ENCODE measurements around the gene CARMIL1. TPM values are rescaled to one million over a fixed set of nuclear protein-coding genes. Genes with fewer than 3 reads are reported as not detected.

CARMIL1 gene
- total RNA-seq, 2 experiments from 2014 or later = 3.6 to 4.1 TPM

GRCh38 chr6:25237579-25237978, 41.6 kb upstream of the CARMIL1 start:
- H3K4me3 Mint-ChIP-seq = no peak overlapping the region
- POLR2A ChIA-PET = no interaction called here
- intact Hi-C loops (cut with micrococcal nuclease) = no loop called here

GRCh38 chr6:25239059-25239458, 40.1 kb upstream of the CARMIL1 start:
- POLR2A ChIA-PET = no interaction called here
- DNase-seq (no peak), ATAC-seq (no peak)
- no peaks in the 10 kb centered on the region for H3K27me3 Mint-ChIP-seq
- H3K9me3 Mint-ChIP-seq = no peaks in the 10 kb centered on the region
- H3K4me3 Mint-ChIP-seq = no peak overlapping the region
- intact Hi-C loops (cut with micrococcal nuclease) = no loop called here
- no peaks in the 10 kb centered on the region for H3K36me3 Mint-ChIP-seq (ENCODE audit: low read depth)
- CTCF ChIA-PET = interaction anchor here (1.0 kb wide), 1 partner anchor 16 kb away, joined by 5 read pairs; no protein-coding TSS in a partner anchor
- no peak overlapping the region for H3K27ac Mint-ChIP-seq
- peaks cover 6% of the 10 kb centered on the region for H3K4me1 Mint-ChIP-seq (ENCODE audit: low read depth)
- no peak for TF ChIP-seq CTCF (IDR thresholded peaks at IDR 0.05)

More at GRCh38 chr6:25237579-25237978, 41.6 kb upstream of the CARMIL1 start:
- ATAC-seq (no peak), DNase-seq (no peak)
- Mint-ChIP-seq H3K36me3 (ENCODE audit: low read depth) (no peaks in the 10 kb centered on the region), H3K27ac (no peak overlapping the region), H3K9me3 (no peaks in the 10 kb centered on the region), H3K4me1 (ENCODE audit: low read depth) (peaks cover 6% of the 10 kb centered on the region), H3K27me3 (no peaks in the 10 kb centered on the region)
- no peak for TF ChIP-seq CTCF (IDR thresholded peaks at IDR 0.05)
- CTCF ChIA-PET = interaction anchor here (0.9 kb wide), 1 partner anchor 28 kb away, joined by 4 read pairs; no protein-coding TSS in a partner anchor

GRCh38 chr6:25239498-25239897, 39.7 kb upstream of the CARMIL1 start:
- intact Hi-C loops (cut with micrococcal nuclease) = no loop called here
- no peaks in the 10 kb centered on the region for H3K9me3 Mint-ChIP-seq
- H3K4me1 Mint-ChIP-seq (ENCODE audit: low read depth) = peaks cover 6% of the 10 kb centered on the region
- H3K27me3 Mint-ChIP-seq = no peaks in the 10 kb centered on the region
- DNase-seq = no peak
- CTCF ChIA-PET = interaction anchor here (0.9 to 1.0 kb wide), 2 partner anchors 17 to 26 kb away, joined by 4 to 5 read pairs; no protein-coding TSS in a partner anchor
- no peaks in the 10 kb centered on the region for H3K36me3 Mint-ChIP-seq (ENCODE audit: low read depth)
- POLR2A ChIA-PET = no interaction called here
- H3K27ac Mint-ChIP-seq = no peak overlapping the region
- TF ChIP-seq CTCF (IDR thresholded peaks at IDR 0.05) = no peak
- no peak overlapping the region for H3K4me3 Mint-ChIP-seq
- ATAC-seq = no peak

- Mint-ChIP-seq H3K4me3 (no peak overlapping the region), H3K9me3 (no peaks in the 10 kb centered on the region), H3K27me3 (peaks cover 2% of the 10 kb centered on the region), H3K4me1 (ENCODE audit: low read depth) (peaks cover 6% of the 10 kb centered on the region), H3K36me3 (ENCODE audit: low read depth) (no peaks in the 10 kb centered on the region), H3K27ac (no peak overlapping the region)
- intact Hi-C loops (cut with micrococcal nuclease) = no loop called here
- DNase-seq (no peak), ATAC-seq (no peak)
- no peak for TF ChIP-seq CTCF (IDR thresholded peaks at IDR 0.05)
- POLR2A ChIA-PET = interaction anchor here (1.2 kb wide), 1 partner anchor 36 kb away, joined by 3 read pairs; the partner anchor contains the start of gene CARMIL1
- CTCF ChIA-PET = interaction anchor here (2.0 to 2.2 kb wide), 2 partner anchors 19 to 23 kb away, joined by 7 to 11 read pairs; no protein-coding TSS in a partner anchor
Measured at GRCh38 chr6:25242567-25242966, 36.6 kb upstream of the CARMIL1 start.

- Mint-ChIP-seq H3K27ac (no peak overlapping the region), H3K9me3 (no peaks in the 10 kb centered on the region), H3K4me1 (ENCODE audit: low read depth) (peaks cover 7% of the 10 kb centered on the region), H3K27me3 (peaks cover 2% of the 10 kb centered on the region), H3K36me3 (ENCODE audit: low read depth) (no peaks in the 10 kb centered on the region), H3K4me3 (no peak overlapping the region)
- DNase-seq (no peak), ATAC-seq (no peak)
- TF ChIP-seq CTCF (IDR thresholded peaks at IDR 0.05) = no peak
- intact Hi-C loops (cut with micrococcal nuclease) = no loop called here
- ChIA-PET CTCF (interaction anchor here (1.1 to 1.7 kb wide), 4 partner anchors 19 to 246 kb away, joined by 3 to 4 read pairs (median 3); no protein-coding TSS in a partner anchor), POLR2A (interaction anchor here (0.9 kb wide), 1 partner anchor 35 kb away, joined by 3 read pairs; no protein-coding TSS in a partner anchor)
Measured at GRCh38 chr6:25244865-25245264, 34.3 kb upstream of the CARMIL1 start.

Measured in activated CD8-positive, alpha-beta T cell treated with anti-CD3 and anti-CD28 coated beads for 36 hours (primary cell).